Hepatocyte (in vitro differentiated cells): Measurements from ENCODE around the gene TEKT5. TPM values are rescaled to one million over a fixed set of nuclear protein-coding genes. Genes with fewer than 3 reads are reported as not detected.
"Not testable (repeated sequence)": the region's sequence is repeated elsewhere in the genome, so short reads cannot be mapped to it uniquely, and the experiment has no call there.

ENCODE experiments used
- DNase-seq: peaks from one replicate; pipeline ENCODE4 v3.0.0-alpha.2; 2016; ENCODE audit warnings: low spot score
- H2AFZ ChIP-seq: fragments of 200-600 bp; sonication (generic); 2 replicates; pipeline ENCODE4 v1.6.0; 2016; ENCODE audit warnings: antibody characterized with exemption, mild to moderate bottlenecking
- H3K27ac ChIP-seq: fragments of 200-600 bp; sonication (generic); 2 replicates; pipeline ENCODE4 v1.5.1; 2016; ENCODE audit warnings: mild to moderate bottlenecking
- H3K27me3 ChIP-seq: fragments of 200-600 bp; sonication (generic); 2 replicates; pipeline ENCODE4 v1.6.1; 2016
- H3K36me3 ChIP-seq: fragments of 200-600 bp; sonication (generic); replicated peaks from 2 replicates; pipeline ENCODE4 v1.5.1; 2016; ENCODE audit warnings: low read depth; ENCODE audit not compliant: insufficient read depth
- H3K4me1 ChIP-seq: fragments of 200-600 bp; sonication (generic); 2 replicates; pipeline ENCODE4 v1.5.1; 2016; ENCODE audit warnings: mild to moderate bottlenecking, moderate library complexity; ENCODE audit not compliant: insufficient read depth
- H3K4me2 ChIP-seq: fragments of 200-600 bp; sonication (generic); 2 replicates; pipeline ENCODE4 v1.6.0; 2016
- H3K4me3 ChIP-seq: fragments of 200-600 bp; sonication (generic); 2 replicates; pipeline ENCODE4 v1.5.1; 2016; ENCODE audit warnings: mild to moderate bottlenecking
- H3K79me2 ChIP-seq: fragments of 200-600 bp; sonication (generic); 2 replicates; pipeline ENCODE4 v1.6.0; 2017; ENCODE audit warnings: mild to moderate bottlenecking
- H3K9me2 ChIP-seq: fragments of 200-600 bp; sonication (generic); replicated peaks from 2 replicates; pipeline ENCODE4 v1.6.0; 2017; ENCODE audit warnings: mild to moderate bottlenecking; ENCODE audit not compliant: insufficient read depth
- H3K9me3 ChIP-seq: fragments of 200-600 bp; sonication (generic); 2 replicates; pipeline ENCODE4 v1.5.1; 2016; ENCODE audit warnings: low read depth, mild to moderate bottlenecking
- H4K20me1 ChIP-seq: fragments of 200-600 bp; sonication (generic); 2 replicates; pipeline ENCODE4 v1.6.0; 2016; ENCODE audit warnings: mild to moderate bottlenecking; ENCODE audit not compliant: insufficient read depth, poor library complexity, severe bottlenecking
- CTCF ChIP-seq: fragments of 200-600 bp; sonication (generic); IDR thresholded peaks from 2 replicates; pipeline ENCODE4 v1.5.1; 2016; ENCODE audit warnings: antibody characterized with exemption, mild to moderate bottlenecking; ENCODE audit not compliant: poor library complexity
- EZH2 ChIP-seq: fragments of 200-600 bp; sonication (generic); IDR thresholded peaks from 2 replicates; pipeline ENCODE4 v1.6.1; 2016; ENCODE audit warnings: antibody characterized with exemption, mild to moderate bottlenecking, borderline replicate concordance
- EZH2phosphoT487 ChIP-seq: fragments of 200-600 bp; sonication (generic); IDR thresholded peaks from one replicate; pipeline ENCODE4 v1.6.1; 2018; ENCODE audit warnings: antibody characterized with exemption, mild to moderate bottlenecking, low read depth, moderate library complexity; ENCODE audit not compliant: unreplicated experiment, severe bottlenecking
- WGBS: methylation state at CpG from one replicate; pipeline ENCODE4 v1.1.6; 2016; ENCODE audit warnings: low lambda C conversion rate; ENCODE audit errors: missing lambda C conversion rate; 5-methylcytosine and 5-hydroxymethylcytosine counted together
- polyA plus RNA-seq: library from polyadenylated mRNA; unstranded; fragments of >200 nt; fragmentation: Nextera tagmentation; extraction: Ambion mirVana; gene quantifications from 2 replicates; pipeline ENCODE4 v1.2.1, GENCODE V29; 2016
- total RNA-seq: library from RNA; depleted of rRNA; stranded (reverse); fragments of >200 nt; gene quantifications from 2 replicates; pipeline ENCODE4 v1.2.3, GENCODE V29; 2014

TEKT5 gene
- total and polyA plus RNA-seq, 2 experiments from 2014 or later, result not detected

- Histone ChIP-seq H3K4me1 (no peaks in the 10 kb centered on the region), H3K9me3 (no peaks in the 10 kb centered on the region), H3K27me3 (no peaks in the 10 kb centered on the region), H3K79me2 (no peaks in the 10 kb centered on the region), H3K4me2 (no peak overlapping the region), H3K9me2 (no peaks in the 10 kb centered on the region), H3K4me3 (no peak overlapping the region), H2AFZ (no peak overlapping the region), H4K20me1 (no peaks in the 10 kb centered on the region), H3K27ac (no peak overlapping the region), H3K36me3 (no peaks in the 10 kb centered on the region)
- TF ChIP-seq EZH2phosphoT487 (no peak), CTCF (no peak), EZH2 (no peak)
- WGBS, result 53% methylated on average over 8 of the region's 8 CpGs
- no peak for DNase-seq
Observed at GRCh38 chr16:10654592-10655414, 39.9 kb downstream of the TEKT5 start.

- Histone ChIP-seq H3K4me3 (no peak overlapping the region), H3K79me2 (no peaks in the 10 kb centered on the region), H3K9me3 (no peaks in the 10 kb centered on the region), H3K27ac (no peak overlapping the region), H3K27me3 (no peaks in the 10 kb centered on the region), H3K36me3 (no peaks in the 10 kb centered on the region), H2AFZ (no peak overlapping the region), H3K4me1 (no peaks in the 10 kb centered on the region), H3K4me2 (no peak overlapping the region), H3K9me2 (no peaks in the 10 kb centered on the region), H4K20me1 (no peaks in the 10 kb centered on the region)
- 72% methylated on average over 6 of the region's 8 CpGs for WGBS
- no peak for TF ChIP-seq CTCF
- no peak for TF ChIP-seq EZH2
- TF ChIP-seq EZH2phosphoT487, result no peak
- peak; percentile 23 for DNase-seq
Observed at GRCh38 chr16:10652730-10653590, 41.8 kb downstream of the TEKT5 start.

- H4K20me1 ChIP-seq, H3K27ac ChIP-seq, H3K4me2 ChIP-seq, H3K9me2 ChIP-seq, H3K79me2 ChIP-seq, H3K9me3 ChIP-seq, H2AFZ ChIP-seq, H3K36me3 ChIP-seq, DNase-seq, H3K27me3 ChIP-seq, H3K4me1 ChIP-seq, H3K4me3 ChIP-seq: not testable (repeated sequence)
- 94% methylated on average over 1 of the region's 1 CpG for WGBS
Observed at GRCh38 chr16:10649098-10649497, 45.6 kb downstream of the TEKT5 start.

GRCh38 chr16:10647721-10648296 is 46.9 kb downstream of the TEKT5 start:
- Histone ChIP-seq H2AFZ (no peak overlapping the region), H3K27me3 (no peaks in the 10 kb centered on the region), H3K27ac (no peak overlapping the region), H4K20me1 (no peaks in the 10 kb centered on the region), H3K4me1 (peaks cover 5% of the 10 kb centered on the region), H3K9me3 (no peaks in the 10 kb centered on the region), H3K36me3 (no peaks in the 10 kb centered on the region), H3K9me2 (no peaks in the 10 kb centered on the region), H3K4me2 (no peak overlapping the region), H3K79me2 (no peaks in the 10 kb centered on the region), H3K4me3 (no peak overlapping the region)
- DNase-seq, result no peak
- TF ChIP-seq CTCF (no peak), EZH2 (no peak), EZH2phosphoT487 (no peak)
- 72% methylated on average over 4 of the region's 4 CpGs for WGBS
